OCI-LY7 (cell line): ENCODE data around the gene VPS18. TPM values are rescaled to one million over a fixed set of nuclear protein-coding genes. Genes with fewer than 3 reads are reported as not detected.

Source experiments
- BruUV-seq: library from RNA; stranded (reverse); fragments of 400-500 nt; replicated peaks from 2 replicates; lab custom pipeline; 2021; lab: Mats Ljungman, UMichigan
- CTCF ChIA-PET: fragments of 300-600 bp; sonication (Branson Sonifier 250); formaldehyde crosslinking; loops from one replicate; lab custom pipeline; 2022; ENCODE audit warnings: antibody characterized with exemption; ENCODE audit not compliant: unreplicated experiment; lab: Charles Lee
- POLR2A ChIA-PET: fragments of 300-600 bp; sonication (Branson Sonifier 250); formaldehyde crosslinking; loops from one replicate; lab custom pipeline; 2022; ENCODE audit warnings: antibody characterized with exemption; lab: Charles Lee
- DNase-seq: peaks from one replicate; pipeline ENCODE4 v3.0.0-alpha.2; 2015; ENCODE audit warnings: low spot score
- H2AFZ ChIP-seq: fragments of 200-600 bp; sonication (generic), shearing (Covaris generic); 2 replicates; pipeline ENCODE4 v1.6.1; 2014; ENCODE audit warnings: mild to moderate bottlenecking, antibody characterized with exemption, low read length, moderate library complexity
- H3K27ac ChIP-seq: fragments of 200-600 bp; sonication (generic); 2 replicates; pipeline ENCODE4 v1.5.1; 2014; ENCODE audit warnings: mixed run types, low read depth, mild to moderate bottlenecking, moderate library complexity, low read length, inconsistent platforms; ENCODE audit not compliant: poor library complexity, severe bottlenecking
- H3K36me3 ChIP-seq: fragments of 200-600 bp; sonication (generic); 2 replicates; pipeline ENCODE4 v1.6.1; 2014; ENCODE audit warnings: mild to moderate bottlenecking, antibody characterized with exemption, low read length, moderate library complexity, mixed read lengths; ENCODE audit not compliant: insufficient read depth
- H3K4me1 ChIP-seq: fragments of 200-600 bp; sonication (generic); 2 replicates; pipeline ENCODE4 v1.5.1; 2014; ENCODE audit warnings: mild to moderate bottlenecking, low read length; ENCODE audit not compliant: insufficient read depth, poor library complexity, severe bottlenecking
- H3K4me2 ChIP-seq: fragments of 200-600 bp; sonication (generic); 2 replicates; pipeline ENCODE4 v1.6.1; 2014; ENCODE audit warnings: mild to moderate bottlenecking, low read length
- H3K4me3 ChIP-seq: fragments of 200-600 bp; sonication (generic); 2 replicates; pipeline ENCODE4 v1.5.1; 2014; ENCODE audit warnings: mild to moderate bottlenecking, low read depth, low read length; ENCODE audit not compliant: poor library complexity, severe bottlenecking
- H3K79me2 ChIP-seq: fragments of 200-600 bp; sonication (generic); 2 replicates; pipeline ENCODE4 v1.6.1; 2016; ENCODE audit warnings: low read depth, mild to moderate bottlenecking, low read length, moderate library complexity, mixed read lengths; ENCODE audit not compliant: insufficient read depth
- H3K9me2 ChIP-seq: fragments of 200-600 bp; sonication (generic); 2 replicates; pipeline ENCODE4 v1.6.1; 2016; ENCODE audit warnings: mild to moderate bottlenecking, low read length, mixed read lengths; ENCODE audit not compliant: insufficient read depth
- H3K9me3 ChIP-seq: fragments of 200-600 bp; sonication (generic); 2 replicates; pipeline ENCODE4 v1.6.1; 2014; ENCODE audit warnings: mild to moderate bottlenecking, mixed run types, low read length, mixed read lengths
- H4K20me1 ChIP-seq: fragments of 200-600 bp; sonication (generic); 2 replicates; pipeline ENCODE4 v1.6.1; 2014; ENCODE audit warnings: mild to moderate bottlenecking, antibody characterized with exemption, low read length, moderate library complexity, mixed read lengths; ENCODE audit not compliant: insufficient read depth
- EZH2phosphoT487 ChIP-seq: fragments of 200-600 bp; sonication (generic); IDR thresholded peaks from 2 replicates; pipeline ENCODE4 v1.6.1; 2018; ENCODE audit warnings: low read depth, borderline replicate concordance, mild to moderate bottlenecking, mixed run types, antibody characterized with exemption, low read length, moderate library complexity, mixed read lengths
- intact Hi-C: fragments of 100-400 bp; cut with micrococcal nuclease; formaldehyde crosslinking; loops from one replicate; pipeline ENCODE4 v1.10.0; 2022; ENCODE audit not compliant: unreplicated experiment
- total RNA-seq, 2 experiments: library from RNA; depleted of rRNA in 1 of 2; stranded (reverse); fragments of >200 nt in 1 of 2; shearing (Covaris generic) in 1 of 2; gene quantifications; 2 replicates each; pipeline ENCODE4 v1.2.3, GENCODE V29; 2014 to 2022
- TF ChIP-seq, protein P1 (sequence below): fragments of 200-600 bp; sonication (generic); conservative IDR thresholded peaks from 2 replicates; pipeline ENCODE4 v1.5.1; 2014; ENCODE audit warnings: mild to moderate bottlenecking, antibody characterized with exemption, low read length, moderate library complexity, mixed read lengths

VPS18 gene
- total RNA-seq, 2 experiments from 2014 or later, result 24.5 to 30.7 TPM

DNA sequence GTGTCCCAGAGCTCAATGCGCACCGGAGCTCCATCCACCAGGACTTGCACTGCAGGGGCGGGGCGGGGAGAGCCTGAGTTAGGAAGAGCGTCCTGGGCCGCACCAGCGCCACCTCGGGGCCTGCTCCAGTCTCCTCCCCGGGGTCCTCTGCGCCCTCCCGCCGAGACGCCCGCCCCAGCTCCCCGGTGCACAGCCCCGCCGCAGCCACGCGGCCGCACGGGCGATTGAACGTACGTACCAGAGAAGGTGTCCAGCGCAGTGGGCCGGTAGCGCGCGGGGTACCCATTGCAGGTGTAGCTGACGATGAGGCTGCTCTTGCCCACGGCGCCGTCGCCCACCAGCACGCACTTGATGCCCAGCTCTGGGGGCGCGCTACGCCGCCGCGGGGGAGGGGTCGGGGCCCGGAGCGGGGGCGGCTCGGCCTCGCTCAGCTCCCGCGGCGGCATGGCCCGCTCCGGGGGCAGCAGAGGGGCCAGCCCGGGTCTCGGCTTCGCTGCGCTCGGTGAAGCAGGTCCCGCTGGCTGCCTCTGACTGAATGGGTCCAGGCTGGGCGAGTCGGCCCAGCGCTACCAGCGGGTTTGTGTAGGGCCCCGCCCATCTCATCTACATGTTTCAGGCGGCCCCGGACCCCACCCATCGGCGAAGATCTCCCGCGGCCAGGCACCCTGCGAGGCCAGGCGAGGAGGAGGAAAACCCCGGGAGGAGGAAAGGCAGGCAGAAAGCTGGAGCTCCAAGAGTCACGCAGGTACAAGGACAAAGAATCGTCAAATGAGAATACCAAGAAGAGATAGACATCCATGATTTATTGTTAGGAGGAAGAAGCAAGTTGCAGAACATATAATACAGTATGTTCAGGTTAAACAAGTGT is 20.3 kb upstream of the VPS18 start, which contains the start of gene RHOV:
RHOV (minus strand) TSS at position 541 of the 868 bp plus-strand sequence; CDS start at position 446, 95 bp downstream.
- Histone ChIP-seq H3K9me3 (no peaks in the 10 kb centered on the region), H3K79me2 (no peaks in the 10 kb centered on the region), H3K4me1 (peaks cover 24% of the 10 kb centered on the region), H3K4me3 (peak within 1 kb of the TSS; percentile 69), H3K9me2 (no peaks in the 10 kb centered on the region), H4K20me1 (no peaks in the 10 kb centered on the region), H3K4me2 (peak within 1 kb of the TSS; percentile 76), H3K36me3 (no peaks in the 10 kb centered on the region), H2AFZ (peak within 1 kb of the TSS; percentile 74), H3K27ac (no peak within 1 kb of the TSS)
- ChIA-PET CTCF (interaction anchor here (2.2 kb wide), 1 partner anchor 16 kb away, joined by 15 read pairs; no protein-coding TSS in a partner anchor), POLR2A (interaction anchor here (0.6 to 1.3 kb wide), 3 partner anchors 10 to 16 kb away, joined by 3 read pairs; no protein-coding TSS in a partner anchor)
- intact Hi-C loops, result no loop called here
- TF ChIP-seq, protein P1, sequence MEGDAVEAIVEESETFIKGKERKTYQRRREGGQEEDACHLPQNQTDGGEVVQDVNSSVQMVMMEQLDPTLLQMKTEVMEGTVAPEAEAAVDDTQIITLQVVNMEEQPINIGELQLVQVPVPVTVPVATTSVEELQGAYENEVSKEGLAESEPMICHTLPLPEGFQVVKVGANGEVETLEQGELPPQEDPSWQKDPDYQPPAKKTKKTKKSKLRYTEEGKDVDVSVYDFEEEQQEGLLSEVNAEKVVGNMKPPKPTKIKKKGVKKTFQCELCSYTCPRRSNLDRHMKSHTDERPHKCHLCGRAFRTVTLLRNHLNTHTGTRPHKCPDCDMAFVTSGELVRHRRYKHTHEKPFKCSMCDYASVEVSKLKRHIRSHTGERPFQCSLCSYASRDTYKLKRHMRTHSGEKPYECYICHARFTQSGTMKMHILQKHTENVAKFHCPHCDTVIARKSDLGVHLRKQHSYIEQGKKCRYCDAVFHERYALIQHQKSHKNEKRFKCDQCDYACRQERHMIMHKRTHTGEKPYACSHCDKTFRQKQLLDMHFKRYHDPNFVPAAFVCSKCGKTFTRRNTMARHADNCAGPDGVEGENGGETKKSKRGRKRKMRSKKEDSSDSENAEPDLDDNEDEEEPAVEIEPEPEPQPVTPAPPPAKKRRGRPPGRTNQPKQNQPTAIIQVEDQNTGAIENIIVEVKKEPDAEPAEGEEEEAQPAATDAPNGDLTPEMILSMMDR, result peak; percentile 71
- TF ChIP-seq EZH2phosphoT487, result no peak
- no TSS peak for BruUV-seq
- peak; percentile 72 for DNase-seq

- H3K79me2 ChIP-seq, result no peaks in the 10 kb centered on the region
- no peak overlapping the region for H3K4me2 ChIP-seq
- H3K9me2 ChIP-seq, result no peaks in the 10 kb centered on the region
- no peak overlapping the region for H3K4me3 ChIP-seq
- intact Hi-C loops, result no loop called here
- no peaks in the 10 kb centered on the region for H4K20me1 ChIP-seq
- no peak overlapping the region for H2AFZ ChIP-seq
- no peak for DNase-seq
- H3K36me3 ChIP-seq, result no peaks in the 10 kb centered on the region
- ChIA-PET POLR2A (interaction anchor here (0.9 kb wide), 1 partner anchor 245 kb away, joined by 4 read pairs; no protein-coding TSS in a partner anchor), CTCF (interaction anchor here (1.1 to 1.2 kb wide), 2 partner anchors 16 to 19 kb away, joined by 3 to 5 read pairs; no protein-coding TSS in a partner anchor)
- H3K4me1 ChIP-seq, result peaks cover 20% of the 10 kb centered on the region
- H3K27ac ChIP-seq, result no peak overlapping the region
- no TSS peak for BruUV-seq
- no peaks in the 10 kb centered on the region for H3K9me3 ChIP-seq
- TF ChIP-seq, protein P1, result no peak
- TF ChIP-seq EZH2phosphoT487, result no peak
These were observed 18.1 kb upstream of the VPS18 start for GRCh38 chr15:40875991-40876730.
